Gastrocnemius medialis (tissue), 4 donors: ENCODE results near the gene POLR3C.

Source experiments
- POLR2A ChIP-seq, 2 donors: fragments of 450-650 bp; IDR thresholded peaks; one replicate each; pipeline ENCODE4 v1.6.1; 2017; ENCODE audit warnings: antibody characterized with exemption in 2 of 2, mild to moderate bottlenecking in 2 of 2, moderate library complexity in 2 of 2
- TF ChIP-seq, protein P1 (sequence below), 5 experiments: fragments of 450-650 bp in 3 of 5; fragments of 200-600 bp in 2 of 5; sonication (generic) in 2 of 5; IDR thresholded peaks in 4 of 5; conservative IDR thresholded peaks in 1 of 5; 1 replicate in 4 of 5; 2 replicates in 1 of 5; pipeline ENCODE4 v1.5.1; 2016 to 2019; ENCODE audit warnings: antibody characterized with exemption in 5 of 5, mild to moderate bottlenecking in 3 of 5, moderate library complexity in 3 of 5

DNA sequence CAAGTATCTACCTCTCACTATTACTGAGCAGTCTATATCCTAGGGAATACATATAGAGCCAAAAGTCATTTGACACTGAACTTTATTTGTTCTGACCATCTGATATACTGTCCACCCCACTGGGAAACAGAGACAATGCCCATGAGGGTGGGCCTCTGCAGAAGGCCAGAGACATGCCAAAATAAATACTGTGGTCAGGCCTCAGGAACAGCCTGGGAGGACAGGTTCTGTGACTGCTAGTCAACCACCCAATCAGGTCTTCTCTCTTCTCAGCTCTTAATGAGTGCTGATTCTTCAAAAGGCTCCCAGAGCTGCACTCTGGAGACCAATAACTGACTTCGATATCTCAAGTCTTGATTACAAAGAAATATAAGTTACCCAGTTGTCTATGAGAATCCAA, 67.1 kb downstream of the POLR3C start:
- TF ChIP-seq, protein P1, sequence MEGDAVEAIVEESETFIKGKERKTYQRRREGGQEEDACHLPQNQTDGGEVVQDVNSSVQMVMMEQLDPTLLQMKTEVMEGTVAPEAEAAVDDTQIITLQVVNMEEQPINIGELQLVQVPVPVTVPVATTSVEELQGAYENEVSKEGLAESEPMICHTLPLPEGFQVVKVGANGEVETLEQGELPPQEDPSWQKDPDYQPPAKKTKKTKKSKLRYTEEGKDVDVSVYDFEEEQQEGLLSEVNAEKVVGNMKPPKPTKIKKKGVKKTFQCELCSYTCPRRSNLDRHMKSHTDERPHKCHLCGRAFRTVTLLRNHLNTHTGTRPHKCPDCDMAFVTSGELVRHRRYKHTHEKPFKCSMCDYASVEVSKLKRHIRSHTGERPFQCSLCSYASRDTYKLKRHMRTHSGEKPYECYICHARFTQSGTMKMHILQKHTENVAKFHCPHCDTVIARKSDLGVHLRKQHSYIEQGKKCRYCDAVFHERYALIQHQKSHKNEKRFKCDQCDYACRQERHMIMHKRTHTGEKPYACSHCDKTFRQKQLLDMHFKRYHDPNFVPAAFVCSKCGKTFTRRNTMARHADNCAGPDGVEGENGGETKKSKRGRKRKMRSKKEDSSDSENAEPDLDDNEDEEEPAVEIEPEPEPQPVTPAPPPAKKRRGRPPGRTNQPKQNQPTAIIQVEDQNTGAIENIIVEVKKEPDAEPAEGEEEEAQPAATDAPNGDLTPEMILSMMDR (IDR thresholded peaks at IDR 0.05 in 4 of 5, conservative IDR thresholded peaks at IDR 0.05 in 1 of 5) = no peak
- TF ChIP-seq POLR2A (IDR thresholded peaks at IDR 0.05) = no peak
